ENCODE data around the gene OR5K4.

GRCh38 chr3:98326105-98326893 is 27.4 kb upstream of the OR5K4 start:
- TF ChIP-seq CTCF (IDR thresholded peaks at IDR 0.05; ENCODE audit: borderline replicate concordance, extremely low read depth, low read length, poor library complexity, severe bottlenecking), result no peak
- no peak for TF ChIP-seq EZH2 (IDR thresholded peaks at IDR 0.05; ENCODE audit: borderline replicate concordance, low read depth, low read length, severe bottlenecking)
